GM12878 (cell line): ENCODE results near the gene DLG4. TPM values are rescaled to one million over a fixed set of nuclear protein-coding genes. Genes with fewer than 3 reads are reported as not detected.
"Not testable (repeated sequence)": the region's sequence is repeated elsewhere in the genome, so short reads cannot be mapped to it uniquely, and the experiment has no call there.

Experiments
- ATAC-seq: fragments of 200-7000 bp; cut with Tn5 transposase; 3 replicates; pipeline ENCODE4 v1.9.1; 2020; ENCODE audit warnings: mild to moderate bottlenecking, moderate library complexity
- BruUV-seq: library from RNA; stranded (reverse); fragments of 400-500 nt; replicated peaks from 2 replicates; lab custom pipeline; 2021; lab: Mats Ljungman, UMichigan
- CTCF ChIA-PET: fragments of 300-600 bp; sonication (Branson Sonifier 250); formaldehyde crosslinking; extraction: SDS; loops from one replicate; lab custom pipeline; 2021; ENCODE audit warnings: inconsistent platforms; lab: Yijun Ruan, JAX
- POLR2A ChIA-PET: fragments of 350-600 bp; formaldehyde crosslinking; extraction: SDS; loops from one replicate; lab custom pipeline; 2021; ENCODE audit warnings: inconsistent platforms; lab: Charles Lee
- RAD21 ChIA-PET: fragments of 300-600 bp; sonication (Branson Sonifier 250); formaldehyde crosslinking; loops from one replicate; lab custom pipeline; 2023; ENCODE audit warnings: antibody characterized with exemption; ENCODE audit not compliant: unreplicated experiment; lab: Charles Lee
- SMC1A ChIA-PET: fragments of 300-600 bp; sonication (Branson Sonifier 250); formaldehyde crosslinking; loops from one replicate; lab custom pipeline; 2023; ENCODE audit not compliant: unreplicated experiment, uncharacterized antibody; lab: Charles Lee
- DNase-seq: peaks from one replicate; pipeline ENCODE4 v3.0.0-alpha.2; 2011; ENCODE audit warnings: low read depth, low spot score
- FAIRE-seq: peaks from 3 replicates; lab custom pipeline; 2011; peaks lifted over from hg19 to GRCh38; lab: Jason Lieb, UNC
- H2AFZ ChIP-seq: 2 replicates; pipeline ENCODE4 v1.6.0; 2011; ENCODE audit warnings: low read depth, low read length, control low read depth; ENCODE audit not compliant: control insufficient read depth
- H3K27ac ChIP-seq: 2 replicates; pipeline ENCODE4 v1.5.1; 2011; ENCODE audit warnings: control low read depth; ENCODE audit not compliant: control insufficient read depth, insufficient read depth
- H3K27me3 ChIP-seq, 2 experiments: replicated peaks in 1 of 2; 2 replicates each; pipeline versions ENCODE4 v1.6.0 to v1.6.1; 2011; ENCODE audit warnings: low read length in 1 of 2; ENCODE audit not compliant: control insufficient read depth in 2 of 2, insufficient read depth in 2 of 2
- H3K36me3 ChIP-seq, 2 experiments: 2 replicates each; pipeline ENCODE4 v1.5.1; 2011; ENCODE audit warnings: low read length in 1 of 2; ENCODE audit not compliant: control insufficient read depth in 2 of 2, insufficient read depth in 2 of 2
- H3K4me1 ChIP-seq: 2 replicates; pipeline ENCODE4 v1.6.1; 2011; ENCODE audit warnings: mild to moderate bottlenecking, low read length, moderate library complexity, mixed read lengths; ENCODE audit not compliant: control insufficient read depth, insufficient read depth
- H3K4me2 ChIP-seq: 2 replicates; pipeline ENCODE4 v1.6.0; 2011; ENCODE audit warnings: control low read depth; ENCODE audit not compliant: control insufficient read depth, insufficient read depth
- H3K4me3 ChIP-seq: fragments of 200-600 bp; sonication (generic); 2 replicates; pipeline ENCODE4 v1.5.1; 2016
- H3K79me2 ChIP-seq: 2 replicates; pipeline ENCODE4 v1.6.0; 2011; ENCODE audit warnings: low read length; ENCODE audit not compliant: control insufficient read depth, insufficient read depth
- H3K9ac ChIP-seq: 2 replicates; pipeline ENCODE4 v1.8.0; 2011; ENCODE audit warnings: low read length, control low read depth, mixed read lengths; ENCODE audit not compliant: control insufficient read depth, insufficient read depth
- H3K9me3 ChIP-seq: replicated peaks from 3 replicates; pipeline ENCODE4 v1.5.1; 2011; ENCODE audit warnings: mild to moderate bottlenecking, low read length; ENCODE audit not compliant: control insufficient read depth, insufficient read depth
- H4K20me1 ChIP-seq: 2 replicates; pipeline ENCODE4 v1.6.0; 2011; ENCODE audit not compliant: control insufficient read depth, insufficient read depth
- MTA2 ChIP-seq: fragments of 450-650 bp; IDR thresholded peaks from 2 replicates; pipeline ENCODE4 v1.6.1; 2016; ENCODE audit warnings: low read depth, mild to moderate bottlenecking, moderate library complexity
- POLR2A ChIP-seq: IDR thresholded peaks from 2 replicates; pipeline ENCODE4 v1.6.1; 2011; ENCODE audit warnings: low read depth, mild to moderate bottlenecking, low read length
- REST ChIP-seq: IDR thresholded peaks from 2 replicates; pipeline ENCODE4 v1.6.1; 2012; ENCODE audit warnings: mild to moderate bottlenecking, low read depth, low read length
- SMARCA5 ChIP-seq: fragments of 450-650 bp; IDR thresholded peaks from 2 replicates; pipeline ENCODE4 v1.6.1; 2017; ENCODE audit warnings: mild to moderate bottlenecking
- YBX1 ChIP-seq: fragments of 450-650 bp; IDR thresholded peaks from 2 replicates; pipeline ENCODE4 v1.6.1; 2016; ENCODE audit warnings: antibody characterized with exemption
- WGBS: methylation state at CpG from one replicate; pipeline ENCODE4 v1.1.6; 2016; ENCODE audit warnings: low lambda C conversion rate; ENCODE audit not compliant: insufficient replicate concordance, insufficient coverage; ENCODE audit errors: missing lambda C conversion rate; 5-methylcytosine and 5-hydroxymethylcytosine counted together
- in situ Hi-C: fragments of 300-500 bp; cut with MboI; formaldehyde crosslinking; loops from 9 replicates; pipeline ENCODE4 v1.14.3; 2018; ENCODE audit warnings: mixed read lengths
- intact Hi-C: fragments of 100-400 bp; cut with micrococcal nuclease; formaldehyde crosslinking; loops from one replicate; pipeline ENCODE4 v1.14.2; 2022; ENCODE audit not compliant: unreplicated experiment
- polyA plus RNA-seq, 11 experiments: library from polyadenylated mRNA; depleted of rRNA in 4 of 11; unstranded in 6 of 11; stranded (reverse) in 5 of 11; fragments of >200 nt; fragmentation: Nextera tagmentation in 4 of 11; fragmentation: Illumina TruSeq in 1 of 11; extraction: Ambion mirVana in 4 of 11; extraction: Trizol in 1 of 11; gene quantifications; 1 replicate in 1 of 11; 2 replicates in 10 of 11; pipeline versions ENCODE4 v1.2.1 to v1.2.3, GENCODE V29; 2011 to 2016; ENCODE audit warnings: inconsistent platforms in 2 of 11, missing spikeins in 2 of 11, low read depth in 1 of 11
- total RNA-seq, 4 experiments: library from RNA; depleted of rRNA in 3 of 4; stranded (reverse); fragments of >200 nt in 3 of 4; fragmentation: Illumina TruSeq in 1 of 4; extraction: Trizol in 1 of 4; gene quantifications; 2 replicates each; pipeline versions ENCODE4 v1.2.1 to v1.2.3, GENCODE V29; 2013 to 2021

The DLG4 gene
- total and polyA plus RNA-seq, 10 of the 15 experiments (the other 5 are each of a cell fraction or from before 2014, with no cell fraction given), result 0.07 to 4.1 (median 1.3) TPM

GRCh38 chr17:7167832-7168231 is 51.8 kb downstream of the DLG4 start (continued):
- no peak for TF ChIP-seq REST
- no peak for TF ChIP-seq SMARCA5
- TF ChIP-seq POLR2A, result no peak
- no peak for TF ChIP-seq YBX1

- DNase-seq, result no peak
- SMC1A ChIA-PET, result no interaction called here
- H3K4me1 ChIP-seq, result no peaks in the 10 kb centered on the region
- no peaks in the 10 kb centered on the region for H3K79me2 ChIP-seq
- no peak for ATAC-seq
- H3K4me3 ChIP-seq, result no peak overlapping the region
- no peak overlapping the region for H3K4me2 ChIP-seq
- H3K9me3 ChIP-seq, result no peaks in the 10 kb centered on the region; the same call in 2 of the 3 replicates
- no peaks in the 10 kb centered on the region for H3K36me3 ChIP-seq
- 42% methylated on average over 7 of the region's 7 CpGs for WGBS
- H3K27ac ChIP-seq, result no peak overlapping the region
- BruUV-seq, result no TSS peak
- H3K9ac ChIP-seq, result no peak overlapping the region
- POLR2A ChIA-PET, result no interaction called here
- RAD21 ChIA-PET, result no interaction called here
- no peak overlapping the region for H2AFZ ChIP-seq
- intact Hi-C loops (no loop called here), in situ Hi-C loops (no loop called here)
- TF ChIP-seq MTA2, result no peak
- no peak for FAIRE-seq
- no peaks in the 10 kb centered on the region for H3K27me3 ChIP-seq
- no peaks in the 10 kb centered on the region for H4K20me1 ChIP-seq
- CTCF ChIA-PET, result interaction anchor here (1.4 kb wide), 1 partner anchor 10 kb away, joined by 8 read pairs; no protein-coding TSS in a partner anchor
Measured at GRCh38 chr17:7166873-7167272, 52.8 kb downstream of the DLG4 start.

- H3K36me3 ChIP-seq, RAD21 ChIA-PET, BruUV-seq, H3K9ac ChIP-seq, FAIRE-seq, ATAC-seq, H3K4me3 ChIP-seq, POLR2A ChIA-PET, H4K20me1 ChIP-seq, intact Hi-C loops, H3K27me3 ChIP-seq, in situ Hi-C loops, H3K4me2 ChIP-seq, H3K27ac ChIP-seq, H2AFZ ChIP-seq, H3K9me3 ChIP-seq, CTCF ChIA-PET, H3K79me2 ChIP-seq, H3K4me1 ChIP-seq, DNase-seq: not testable (repeated sequence)
- WGBS, result 27% methylated on average over 10 of the region's 10 CpGs
- SMC1A ChIA-PET, result interaction anchor here (0.6 kb wide), 1 partner anchor 1413 kb away, joined by 4 read pairs; no protein-coding TSS in a partner anchor
Measured at GRCh38 chr17:7159571-7159970, 60.1 kb downstream of the DLG4 start.

- H3K4me2 ChIP-seq, H4K20me1 ChIP-seq, BruUV-seq, H3K4me3 ChIP-seq, FAIRE-seq, H3K79me2 ChIP-seq, intact Hi-C loops, SMC1A ChIA-PET, ATAC-seq, H3K27ac ChIP-seq, H3K9me3 ChIP-seq, H2AFZ ChIP-seq, H3K27me3 ChIP-seq, POLR2A ChIA-PET, CTCF ChIA-PET, in situ Hi-C loops, RAD21 ChIA-PET, DNase-seq, H3K9ac ChIP-seq, H3K4me1 ChIP-seq, H3K36me3 ChIP-seq: not testable (repeated sequence)
- 66% methylated on average over 10 of the region's 10 CpGs for WGBS
Measured at GRCh38 chr17:7158424-7158823, 61.2 kb downstream of the DLG4 start.
